Thyroid gland (tissue), 4 donors: Measurements from ENCODE around the gene DSCAM. TPM values are rescaled to one million over a fixed set of nuclear protein-coding genes. Genes with fewer than 3 reads are reported as not detected.
A peak's percentile ranks its signal among the peaks of the same experiment; 100 is the strongest.
"Not testable (repeated sequence)": the region's sequence is repeated elsewhere in the genome, so short reads cannot be mapped to it uniquely, and the experiment has no call there.

Experiments
- DNase-seq, 2 donors: peaks; one replicate each; pipeline ENCODE4 v3.0.0-alpha.2; 2019
- H3K27ac ChIP-seq, 3 donors: fragments of 200-600 bp; sonication (generic); 1 replicate in 2 of 3; 2 replicates in 1 of 3; pipeline ENCODE4 v1.5.1; 2016 to 2019; ENCODE audit warnings: mild to moderate bottlenecking in 1 of 3, moderate library complexity in 1 of 3
- H3K27me3 ChIP-seq: fragments of 200-600 bp; sonication (generic); one replicate; pipeline ENCODE4 v1.5.1; 2019
- H3K36me3 ChIP-seq, 2 donors: fragments of 200-600 bp; sonication (generic); one replicate each; pipeline ENCODE4 v1.5.1; 2016 to 2019
- H3K4me1 ChIP-seq, 2 donors: fragments of 200-600 bp; sonication (generic); one replicate each; pipeline ENCODE4 v1.5.1; 2017 to 2019
- H3K4me3 ChIP-seq, 3 donors: fragments of 200-600 bp; sonication (generic); replicated peaks in 1 of 3; 1 replicate in 2 of 3; 2 replicates in 1 of 3; pipeline ENCODE4 v1.5.1; 2016; ENCODE audit warnings: mild to moderate bottlenecking in 1 of 3
- H3K9me3 ChIP-seq: fragments of 200-600 bp; sonication (generic); one replicate; pipeline ENCODE4 v1.5.1; 2017
- POLR2A ChIP-seq, 2 donors: fragments of 450-650 bp; IDR thresholded peaks; one replicate each; pipeline ENCODE4 v1.6.1; 2017; ENCODE audit warnings: antibody characterized with exemption in 2 of 2, mild to moderate bottlenecking in 2 of 2, moderate library complexity in 1 of 2
- WGBS, 2 donors: methylation state at CpG; one replicate each; pipeline ENCODE4 v1.1.5; 2017; 5-methylcytosine and 5-hydroxymethylcytosine counted together
- intact Hi-C: fragments of 100-400 bp; cut with DNase I; formaldehyde crosslinking; loops from one replicate; pipeline ENCODE4 v1.15.1; 2023
- total RNA-seq, 4 donors: library from RNA; depleted of rRNA; stranded (reverse); fragments of >200 nt; gene quantifications; one replicate each; pipeline ENCODE4 v1.2.3, GENCODE V29; 2016
- TF ChIP-seq, protein P1 (sequence below), 6 experiments: fragments of 200-600 bp in 3 of 6; fragments of 450-650 bp in 3 of 6; sonication (generic) in 3 of 6; IDR thresholded peaks; one replicate each; pipeline ENCODE4 v1.5.1; 2016 to 2019; ENCODE audit warnings: antibody characterized with exemption in 6 of 6, mild to moderate bottlenecking in 2 of 6, inconsistent platforms in 1 of 6, moderate library complexity in 1 of 6

The DSCAM gene
- total RNA-seq, 4 donors from 2014 or later, result 0.20 TPM; not detected in 3

DNA sequence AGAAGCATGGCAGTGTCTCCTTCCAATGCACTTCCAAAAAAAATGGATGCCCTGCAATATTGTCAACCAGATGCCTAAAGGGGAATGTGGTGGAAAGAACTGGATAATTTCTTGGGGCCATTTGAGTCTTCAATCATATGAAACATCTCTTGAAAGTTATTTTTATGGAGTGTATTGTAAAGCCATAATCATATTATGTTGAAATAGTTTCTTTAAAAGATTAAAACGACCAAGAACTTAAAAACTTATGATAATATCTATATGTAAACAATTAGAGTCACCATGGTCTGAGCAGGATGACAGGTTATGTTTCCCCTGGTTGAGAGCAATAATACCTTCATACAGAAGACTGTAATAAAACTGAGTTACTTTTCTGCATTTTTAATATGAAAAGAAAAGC lies 522.6 kb downstream of the DSCAM start:
- no peak for DNase-seq
- no peaks in the 10 kb centered on the region for H3K36me3 ChIP-seq
- no peak overlapping the region for H3K27ac ChIP-seq
- no peaks in the 10 kb centered on the region for H3K9me3 ChIP-seq
- 49 to 59% methylated on average over 1 of the region's 1 CpG for WGBS, 2 donors
- H3K4me1 ChIP-seq, result no peaks in the 10 kb centered on the region
- TF ChIP-seq, protein P1, sequence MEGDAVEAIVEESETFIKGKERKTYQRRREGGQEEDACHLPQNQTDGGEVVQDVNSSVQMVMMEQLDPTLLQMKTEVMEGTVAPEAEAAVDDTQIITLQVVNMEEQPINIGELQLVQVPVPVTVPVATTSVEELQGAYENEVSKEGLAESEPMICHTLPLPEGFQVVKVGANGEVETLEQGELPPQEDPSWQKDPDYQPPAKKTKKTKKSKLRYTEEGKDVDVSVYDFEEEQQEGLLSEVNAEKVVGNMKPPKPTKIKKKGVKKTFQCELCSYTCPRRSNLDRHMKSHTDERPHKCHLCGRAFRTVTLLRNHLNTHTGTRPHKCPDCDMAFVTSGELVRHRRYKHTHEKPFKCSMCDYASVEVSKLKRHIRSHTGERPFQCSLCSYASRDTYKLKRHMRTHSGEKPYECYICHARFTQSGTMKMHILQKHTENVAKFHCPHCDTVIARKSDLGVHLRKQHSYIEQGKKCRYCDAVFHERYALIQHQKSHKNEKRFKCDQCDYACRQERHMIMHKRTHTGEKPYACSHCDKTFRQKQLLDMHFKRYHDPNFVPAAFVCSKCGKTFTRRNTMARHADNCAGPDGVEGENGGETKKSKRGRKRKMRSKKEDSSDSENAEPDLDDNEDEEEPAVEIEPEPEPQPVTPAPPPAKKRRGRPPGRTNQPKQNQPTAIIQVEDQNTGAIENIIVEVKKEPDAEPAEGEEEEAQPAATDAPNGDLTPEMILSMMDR (IDR thresholded peaks at IDR 0.05), result no peak
- no peak for TF ChIP-seq POLR2A (IDR thresholded peaks at IDR 0.05)
- no peaks in the 10 kb centered on the region for H3K27me3 ChIP-seq
- intact Hi-C loops, result no loop called here
- no peak overlapping the region for H3K4me3 ChIP-seq

DNA sequence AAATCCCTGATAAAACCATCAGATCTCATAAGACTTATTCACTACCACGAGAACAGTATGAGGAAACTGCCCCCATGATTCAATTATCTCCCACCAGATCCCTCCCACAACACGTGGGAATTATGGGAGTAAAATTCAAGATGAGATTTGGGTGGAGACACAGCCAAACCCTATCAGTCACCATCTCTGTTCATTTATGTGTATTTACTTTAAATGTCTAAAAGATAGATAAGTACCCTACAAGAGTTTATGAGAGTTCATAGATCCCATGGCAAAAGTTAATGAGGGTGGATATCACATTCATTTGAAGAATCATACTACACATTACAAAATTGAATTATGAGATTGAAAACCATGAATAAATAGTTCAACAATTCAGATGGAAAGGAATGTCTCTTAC lies 526.2 kb downstream of the DSCAM start:
- 72 to 82% methylated on average over 2 of the region's 2 CpGs for WGBS, 2 donors
- intact Hi-C loops, DNase-seq, H3K36me3 ChIP-seq, H3K9me3 ChIP-seq, H3K4me3 ChIP-seq, H3K4me1 ChIP-seq, H3K27me3 ChIP-seq, H3K27ac ChIP-seq: not testable (repeated sequence)

DNA sequence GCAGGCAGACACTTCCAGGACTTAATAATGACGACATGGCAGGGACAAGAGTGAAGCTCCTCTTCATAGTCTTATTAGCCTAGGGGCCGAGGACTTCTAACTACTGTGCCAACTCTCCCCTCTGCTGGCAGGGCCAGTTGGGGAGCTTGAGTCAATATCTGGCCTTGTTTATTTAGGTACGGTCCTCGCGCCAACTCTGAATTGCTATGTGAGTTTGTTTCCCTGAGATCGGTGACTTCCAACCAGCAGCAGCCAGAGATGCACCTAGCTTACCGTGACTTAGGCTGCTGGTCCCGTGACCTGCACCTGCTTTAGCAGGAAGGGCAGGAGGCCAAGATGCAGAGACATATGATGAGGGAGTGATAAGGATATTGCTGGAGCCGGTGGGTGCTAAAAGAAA lies 528.6 kb downstream of the DSCAM start:
- Histone ChIP-seq H3K27me3 (no peaks in the 10 kb centered on the region), H3K4me3 (no peak overlapping the region), H3K36me3 (no peaks in the 10 kb centered on the region), H3K4me1 (peaks cover 5 to 8% of the 10 kb centered on the region in 2 donors), H3K27ac (peak overlapping the region in 2 of 3 donors; percentile 22 to 62), H3K9me3 (no peaks in the 10 kb centered on the region)
- intact Hi-C loops, result no loop called here
- DNase-seq, result peak; percentile 51 to 79
- TF ChIP-seq, protein P1 (IDR thresholded peaks at IDR 0.05), result no peak
- TF ChIP-seq POLR2A (IDR thresholded peaks at IDR 0.05), result no peak
- WGBS, 2 donors, result 59 to 60% methylated on average over 9 of the region's 9 CpGs

DNA sequence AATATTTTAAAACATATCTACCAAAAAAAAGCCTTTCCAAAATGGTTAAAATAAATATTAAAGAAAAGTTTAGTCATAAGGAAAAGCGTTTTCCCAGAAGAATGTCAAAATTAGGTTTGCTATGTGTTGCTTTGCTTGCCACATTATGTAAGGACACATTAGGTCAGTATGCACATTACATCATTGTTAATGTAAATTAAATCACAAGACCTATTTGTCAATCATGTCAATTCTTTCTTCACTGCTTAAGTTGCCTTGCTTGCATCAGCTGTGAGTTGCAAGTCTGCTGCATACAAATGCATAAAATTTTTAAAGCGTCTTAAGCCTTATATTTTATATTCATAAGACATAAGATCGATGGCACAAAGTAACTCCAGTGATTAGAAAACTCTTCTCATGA lies 530.9 kb downstream of the DSCAM start:
- no peak for TF ChIP-seq POLR2A (IDR thresholded peaks at IDR 0.05)
- TF ChIP-seq, protein P1 (IDR thresholded peaks at IDR 0.05), result no peak
- DNase-seq, result no peak
- intact Hi-C loops, result no loop called here
- H3K27ac ChIP-seq, result no peak overlapping the region
- WGBS, 2 donors, result 89% methylated on average over 3 of the region's 3 CpGs
- peaks cover 5 to 8% of the 10 kb centered on the region in 2 donors for H3K4me1 ChIP-seq
- no peaks in the 10 kb centered on the region for H3K36me3 ChIP-seq
- no peak overlapping the region for H3K4me3 ChIP-seq
- no peaks in the 10 kb centered on the region for H3K9me3 ChIP-seq
- H3K27me3 ChIP-seq, result no peaks in the 10 kb centered on the region

DNA sequence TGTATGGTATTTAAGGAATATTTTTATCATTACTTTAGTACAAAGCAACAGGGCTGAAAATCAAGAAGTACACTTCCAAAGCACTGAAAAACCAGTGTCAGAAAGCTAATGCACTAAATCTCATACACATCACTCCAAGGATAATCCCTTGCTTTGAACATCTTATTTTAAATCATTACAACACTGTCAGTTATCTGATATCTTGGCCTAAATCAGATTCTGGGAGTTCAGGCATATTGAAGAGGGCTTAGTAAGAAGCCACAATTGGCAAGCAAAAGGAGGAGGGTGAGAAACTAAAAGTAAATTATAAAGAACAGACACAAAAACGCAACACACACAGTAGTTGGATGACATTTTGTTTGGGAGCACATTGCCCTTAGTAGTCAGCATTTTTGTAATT lies 531.3 kb downstream of the DSCAM start:
- intact Hi-C loops, result no loop called here
- DNase-seq, result no peak
- WGBS, 2 donors, result 79 to 82% methylated on average over 1 of the region's 1 CpG
- TF ChIP-seq POLR2A (IDR thresholded peaks at IDR 0.05), result no peak
- TF ChIP-seq, protein P1 (IDR thresholded peaks at IDR 0.05), result no peak
- H3K36me3 ChIP-seq, result no peaks in the 10 kb centered on the region
- no peaks in the 10 kb centered on the region for H3K27me3 ChIP-seq
- no peaks in the 10 kb centered on the region for H3K9me3 ChIP-seq
- H3K4me3 ChIP-seq, result no peak overlapping the region
- no peak overlapping the region for H3K27ac ChIP-seq
- peaks cover 5 to 8% of the 10 kb centered on the region in 2 donors for H3K4me1 ChIP-seq

DNA sequence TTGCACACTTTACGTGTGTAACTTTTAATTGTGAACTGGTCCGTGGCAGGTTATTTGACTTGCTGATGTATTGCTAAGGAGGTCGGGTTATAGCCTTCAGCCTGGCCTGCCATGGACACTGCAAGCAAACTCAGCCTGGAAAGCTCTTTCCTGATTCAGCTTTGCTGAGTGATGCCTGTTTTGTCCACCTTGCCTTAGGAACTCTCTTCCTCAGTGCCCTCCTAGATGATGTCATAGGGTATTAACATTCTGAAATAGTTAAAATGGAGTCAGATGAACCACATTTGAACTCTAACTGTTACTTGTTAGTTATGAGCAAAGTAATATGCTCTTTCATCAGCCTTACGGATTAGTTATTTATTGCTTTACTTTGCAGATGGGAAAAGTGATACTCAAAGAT lies 533.7 kb downstream of the DSCAM start:
- Histone ChIP-seq H3K27me3 (no peaks in the 10 kb centered on the region), H3K36me3 (no peaks in the 10 kb centered on the region), H3K9me3 (no peaks in the 10 kb centered on the region), H3K4me3 (no peak overlapping the region), H3K27ac (no peak overlapping the region), H3K4me1 (no peaks in the 10 kb centered on the region)
- TF ChIP-seq POLR2A (IDR thresholded peaks at IDR 0.05), result no peak
- TF ChIP-seq, protein P1 (IDR thresholded peaks at IDR 0.05), result no peak
- intact Hi-C loops, result no loop called here
- 89% methylated on average over 4 of the region's 4 CpGs for WGBS, 2 donors
- no peak for DNase-seq
